Measurements from ENCODE around the gene FBXL2. TPM values are rescaled to one million over a fixed set of nuclear protein-coding genes. Genes with fewer than 3 reads are reported as not detected.
A peak's percentile ranks its signal among the peaks of the same experiment; 100 is the strongest.

FBXL2 gene
- total RNA-seq, 6 experiments from 2014 or later, result 8.1 to 12.2 (median 10.3) TPM

- Mint-ChIP-seq H3K27me3 (ENCODE audit: insufficient read depth) (peaks cover 4% of the 10 kb centered on the region), H3K27ac (peak overlapping the region; percentile 81), H3K36me3 (ENCODE audit: low read depth) (peaks cover 20% of the 10 kb centered on the region), H3K4me3 (no peak overlapping the region), H3K4me1 (ENCODE audit: low read depth) (peaks cover 26% of the 10 kb centered on the region), H3K9me3 (no peaks in the 10 kb centered on the region)
- TF ChIP-seq CTCF (IDR thresholded peaks at IDR 0.05), result peak; percentile 27; the same call in 1 of the 2 replicates
- DNase-seq, result no peak
Measured at GRCh38 chr3:33377489-33377888, 100.2 kb downstream of the FBXL2 start.

GRCh38 chr3:33377931-33378330 lies 100.7 kb downstream of the FBXL2 start:
- H3K4me3 Mint-ChIP-seq, result peak overlapping the region; percentile 10; the same call in 1 of the 2 replicates
- H3K27ac Mint-ChIP-seq, result peak overlapping the region; percentile 81
- no peak for TF ChIP-seq CTCF (IDR thresholded peaks at IDR 0.05)
- H3K36me3 Mint-ChIP-seq (ENCODE audit: low read depth), result peaks cover 22% of the 10 kb centered on the region
- H3K27me3 Mint-ChIP-seq (ENCODE audit: insufficient read depth), result peaks cover 4% of the 10 kb centered on the region
- DNase-seq, result peak; percentile 91
- H3K9me3 Mint-ChIP-seq, result no peaks in the 10 kb centered on the region
- H3K4me1 Mint-ChIP-seq (ENCODE audit: low read depth), result peaks cover 21% of the 10 kb centered on the region

GRCh38 chr3:33380653-33381052 lies 103.4 kb downstream of the FBXL2 start:
- peaks cover 4% of the 10 kb centered on the region for H3K27me3 Mint-ChIP-seq (ENCODE audit: insufficient read depth)
- H3K27ac Mint-ChIP-seq, result no peak overlapping the region
- no peak for TF ChIP-seq CTCF (IDR thresholded peaks at IDR 0.05)
- no peaks in the 10 kb centered on the region for H3K9me3 Mint-ChIP-seq
- DNase-seq, result no peak
- H3K36me3 Mint-ChIP-seq (ENCODE audit: low read depth), result peaks cover 33% of the 10 kb centered on the region
- H3K4me1 Mint-ChIP-seq (ENCODE audit: low read depth), result peaks cover 24% of the 10 kb centered on the region
- no peak overlapping the region for H3K4me3 Mint-ChIP-seq

GRCh38 chr3:33383951-33384350 lies 106.7 kb downstream of the FBXL2 start:
- H3K9me3 Mint-ChIP-seq, result no peaks in the 10 kb centered on the region
- DNase-seq, result no peak
- peak overlapping the region; percentile 49; the same call in 1 of the 2 replicates for H3K27ac Mint-ChIP-seq
- H3K36me3 Mint-ChIP-seq (ENCODE audit: low read depth), result peaks cover 33% of the 10 kb centered on the region
- no peaks in the 10 kb centered on the region; the same call in 1 of the 2 replicates for H3K27me3 Mint-ChIP-seq (ENCODE audit: insufficient read depth)
- TF ChIP-seq CTCF (IDR thresholded peaks at IDR 0.05), result no peak
- no peak overlapping the region for H3K4me3 Mint-ChIP-seq
- peaks cover 27% of the 10 kb centered on the region for H3K4me1 Mint-ChIP-seq (ENCODE audit: low read depth)

DNA sequence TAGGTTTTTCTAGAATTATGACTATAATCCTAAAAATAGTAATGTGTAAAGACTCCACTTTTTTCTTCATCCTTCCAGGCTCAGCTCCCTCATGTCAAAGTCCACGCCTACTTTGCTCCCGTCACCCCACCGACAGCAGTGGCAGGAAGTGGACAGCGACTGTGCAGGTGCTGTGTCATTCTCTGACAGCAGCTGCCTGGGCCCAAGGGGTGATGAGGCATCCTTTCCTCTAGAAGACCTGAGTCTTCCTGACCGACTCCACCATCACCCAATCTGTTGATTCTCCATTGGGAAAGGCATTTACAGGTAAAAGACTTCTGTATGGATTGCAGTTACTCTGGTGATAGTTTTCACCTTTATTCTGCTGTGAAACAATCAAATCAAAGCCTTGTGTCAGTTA lies 108.2 kb downstream of the FBXL2 start:
- Mint-ChIP-seq H3K4me1 (ENCODE audit: low read depth) (peaks cover 41% of the 10 kb centered on the region), H3K27ac (no peak overlapping the region), H3K4me3 (no peak overlapping the region), H3K36me3 (ENCODE audit: low read depth) (peaks cover 44% of the 10 kb centered on the region), H3K9me3 (no peaks in the 10 kb centered on the region), H3K27me3 (ENCODE audit: insufficient read depth) (no peaks in the 10 kb centered on the region; the same call in 1 of the 2 replicates)
- DNase-seq, result no peak
- TF ChIP-seq CTCF (IDR thresholded peaks at IDR 0.05), result no peak

- H3K4me3 Mint-ChIP-seq, result no peak overlapping the region
- DNase-seq, result no peak
- no peaks in the 10 kb centered on the region for H3K9me3 Mint-ChIP-seq
- H3K36me3 Mint-ChIP-seq (ENCODE audit: low read depth), result peaks cover 56% of the 10 kb centered on the region
- H3K27ac Mint-ChIP-seq, result no peak overlapping the region
- H3K27me3 Mint-ChIP-seq (ENCODE audit: insufficient read depth), result no peaks in the 10 kb centered on the region; the same call in none of the 2 replicates
- no peak for TF ChIP-seq CTCF (IDR thresholded peaks at IDR 0.05)
- H3K4me1 Mint-ChIP-seq (ENCODE audit: low read depth), result peaks cover 53% of the 10 kb centered on the region
Measured at GRCh38 chr3:33386631-33387030, 109.4 kb downstream of the FBXL2 start.

Data from HFFc6 (cell line).